HL-60/S4 treated with phorbol 12-myristate 13-acetate at 8.2 ng/mL for 4 days and 3 days (cell line): Measurements from ENCODE around the gene AGBL1.
"Not testable (repeated sequence)": the region's sequence is repeated elsewhere in the genome, so short reads cannot be mapped to it uniquely, and the experiment has no call there.

Source experiments
- in situ Hi-C: fragments of 300-500 bp; cut with MboI; formaldehyde crosslinking; loops from 2 replicates; pipeline ENCODE4 v1.15.0; 2022; ENCODE audit warnings: low sequenced_read_pairs

AGBL1 gene

DNA sequence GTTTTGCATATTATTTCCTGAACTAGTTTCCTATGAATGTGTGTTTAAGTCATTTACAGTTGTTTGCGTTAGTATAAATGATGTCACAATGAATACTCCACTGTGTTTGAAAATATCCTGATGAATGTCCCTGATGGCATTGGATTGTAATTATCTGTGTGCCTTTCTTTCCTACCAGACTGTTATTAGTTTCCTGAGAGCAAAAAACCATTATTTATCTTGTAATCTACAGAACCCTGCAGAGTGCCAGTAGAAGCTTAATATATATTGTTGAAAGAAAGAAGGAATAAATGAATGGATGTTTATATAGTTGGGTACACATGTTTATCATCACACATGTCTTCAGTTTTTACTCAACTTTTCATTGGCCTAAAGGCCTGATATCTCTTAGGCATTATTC lies 312.6 kb downstream of the AGBL1 start:
- in situ Hi-C loops: no loop called here

DNA sequence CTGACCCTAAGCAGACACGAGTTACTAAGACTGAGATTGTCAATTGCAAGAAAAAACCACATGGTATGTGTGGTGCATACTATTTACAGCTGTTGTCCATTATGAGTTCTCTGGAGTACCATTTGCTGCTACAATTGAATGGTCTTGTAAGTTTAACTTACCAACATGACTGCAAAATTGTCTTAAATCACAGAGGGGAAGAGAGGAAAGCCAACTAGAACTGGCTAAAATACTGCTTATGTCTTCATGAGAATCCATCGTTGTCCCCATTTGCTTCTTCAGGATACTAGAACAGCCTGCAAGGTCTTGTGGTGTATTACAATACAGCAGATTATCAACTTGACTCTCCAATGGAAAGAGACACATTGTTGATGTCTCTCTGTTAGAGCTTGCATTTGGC lies 313.2 kb downstream of the AGBL1 start:
- in situ Hi-C loops: no loop called here

DNA sequence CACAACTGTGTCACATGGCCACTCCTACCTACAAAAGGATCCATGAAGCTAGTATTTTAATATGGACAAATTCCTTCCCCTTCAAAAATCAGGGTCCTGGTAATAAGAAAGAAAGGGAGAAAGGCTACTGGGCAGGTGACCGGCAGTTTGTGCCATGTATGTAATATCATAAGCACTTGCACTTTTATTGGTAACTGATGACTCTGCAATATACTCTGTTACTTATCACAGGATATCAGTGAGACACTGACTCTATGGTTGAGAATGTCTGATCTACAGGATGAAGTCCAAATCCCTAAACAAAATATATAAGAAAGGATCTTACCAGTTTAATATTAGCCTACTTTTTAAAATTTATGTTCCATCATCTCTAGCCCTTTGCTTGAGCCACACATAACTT lies 315.2 kb downstream of the AGBL1 start:
- in situ Hi-C loops: no loop called here

DNA sequence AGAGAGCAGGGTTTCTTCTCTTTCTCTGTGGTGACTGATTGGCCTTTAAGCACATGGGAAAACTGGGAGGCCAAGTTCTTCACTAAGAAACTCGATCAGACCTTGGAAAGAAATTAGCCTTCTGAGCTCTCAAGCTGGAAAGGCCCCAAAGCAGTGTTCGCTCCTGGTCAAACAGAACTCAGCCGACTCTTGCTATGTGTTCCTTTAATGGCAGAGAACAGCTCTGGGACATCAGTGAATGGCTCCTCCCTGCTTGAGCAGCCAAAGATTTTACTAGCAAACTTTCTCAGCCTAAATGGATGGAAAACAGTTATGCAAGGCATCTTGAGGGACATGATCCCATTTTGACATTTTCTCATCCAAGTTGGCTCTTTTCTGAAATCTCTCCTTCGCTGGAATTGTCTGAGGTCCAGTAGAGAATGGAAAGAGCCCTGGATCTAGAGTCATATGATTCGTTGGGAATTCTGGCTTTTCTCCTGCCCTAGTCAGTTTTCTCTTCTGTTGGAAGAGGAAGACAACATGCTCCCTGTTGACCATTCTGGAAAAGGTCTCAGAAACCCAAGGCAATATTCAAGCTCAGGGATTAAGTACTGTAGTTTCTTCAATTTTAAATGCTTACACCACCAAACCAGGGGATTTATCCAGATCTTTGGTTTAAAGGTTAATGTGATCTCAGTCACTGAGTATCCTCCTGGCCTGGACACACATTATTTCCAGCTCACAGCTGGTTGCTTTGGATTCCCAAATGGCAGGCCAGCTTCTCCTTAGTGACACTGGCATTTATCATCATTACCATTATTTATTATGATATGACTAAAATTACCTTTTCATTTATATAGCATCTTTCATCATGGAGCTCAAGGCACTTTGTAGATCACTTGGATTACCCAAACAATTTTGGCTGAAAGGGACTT lies 319.6 kb downstream of the AGBL1 start:
- in situ Hi-C loops: no loop called here

DNA sequence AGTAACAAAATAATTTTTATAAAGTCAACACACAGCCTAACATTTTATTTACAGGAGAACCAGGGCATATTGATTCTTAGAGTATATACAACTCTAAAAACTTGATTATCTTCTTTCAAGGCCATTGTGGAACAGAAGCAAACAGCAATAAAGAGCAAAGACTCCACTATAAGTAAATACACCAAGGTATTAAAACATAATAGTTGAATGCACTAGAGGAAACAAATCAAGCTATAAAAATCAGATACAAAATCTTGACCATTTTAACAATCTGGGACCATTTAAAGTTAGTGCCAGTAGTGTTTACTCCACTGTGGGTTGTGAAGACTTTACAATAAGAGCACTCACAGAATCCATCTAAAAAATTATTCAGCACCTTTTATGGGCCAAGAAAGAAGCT lies 323.6 kb downstream of the AGBL1 start:
- in situ Hi-C loops: no loop called here

DNA sequence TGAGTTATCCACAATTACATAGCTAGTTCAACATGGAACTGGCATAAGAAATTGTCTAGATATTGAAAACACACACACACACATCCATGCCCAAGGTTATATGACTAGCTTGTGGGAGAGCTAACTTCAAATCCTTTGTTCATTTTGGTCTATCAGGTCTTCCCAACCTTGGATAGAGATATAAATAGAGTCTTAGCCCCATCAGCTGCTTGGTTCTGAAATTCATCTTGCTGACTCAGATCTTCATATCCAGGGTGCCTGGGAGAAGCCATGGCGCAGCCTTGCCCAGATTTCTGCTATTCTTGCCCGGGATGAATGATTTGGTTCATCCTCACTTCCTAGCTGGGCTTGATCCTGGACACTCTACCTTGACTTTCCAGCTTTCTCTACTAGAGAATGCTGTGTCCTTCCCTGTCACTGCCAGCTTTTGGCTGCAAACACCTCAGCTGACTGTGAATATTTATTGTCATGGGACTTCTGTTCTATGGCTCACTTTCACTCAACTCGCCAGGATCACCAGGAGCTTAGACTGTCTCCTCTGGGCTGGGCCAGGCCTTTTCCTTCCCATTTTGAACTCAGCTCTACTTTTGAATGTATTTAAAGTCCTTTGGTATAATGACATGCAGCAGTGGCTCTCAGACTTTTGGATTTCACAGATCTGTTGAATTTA lies 324.4 kb downstream of the AGBL1 start:
- in situ Hi-C loops: no loop called here

DNA sequence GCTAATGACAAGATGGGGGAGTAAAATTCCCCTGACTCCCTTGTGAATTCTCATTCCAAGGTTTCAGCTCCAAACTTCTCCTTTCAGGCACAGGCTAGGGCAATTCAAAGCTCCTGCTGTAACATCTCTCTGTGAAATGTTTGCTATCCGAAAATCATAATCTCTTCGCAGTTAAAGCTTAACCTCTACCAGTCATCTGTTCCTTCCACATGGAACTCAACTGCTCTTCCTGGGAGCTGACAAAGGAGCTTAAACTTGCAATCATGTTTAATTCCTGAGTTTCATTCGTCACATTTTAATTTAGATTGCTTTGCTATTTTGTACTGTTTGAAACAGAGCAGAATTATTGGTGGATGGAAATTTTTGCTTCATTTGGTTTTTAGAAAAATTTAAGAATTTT lies 328.6 kb downstream of the AGBL1 start:
- in situ Hi-C loops: no loop called here

DNA sequence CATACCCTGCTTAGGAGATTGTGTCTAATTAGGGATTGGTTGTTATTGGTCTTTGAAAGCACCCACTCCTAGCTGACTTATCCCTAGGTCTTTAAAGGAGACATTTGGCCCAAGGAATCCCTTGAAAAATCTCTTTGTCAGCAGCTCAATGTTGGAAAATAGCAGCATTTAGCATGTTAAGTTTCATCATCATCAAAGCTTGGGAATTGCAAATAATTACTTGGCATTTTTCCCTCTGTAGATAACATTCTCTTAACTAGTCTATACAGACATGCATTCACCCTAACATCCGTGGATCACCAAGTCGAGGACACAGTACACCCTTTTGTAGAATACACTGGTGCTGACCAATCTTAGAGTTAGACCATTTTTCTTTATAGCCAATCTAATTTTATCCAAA lies 332.2 kb downstream of the AGBL1 start:
- in situ Hi-C loops: no loop called here

DNA sequence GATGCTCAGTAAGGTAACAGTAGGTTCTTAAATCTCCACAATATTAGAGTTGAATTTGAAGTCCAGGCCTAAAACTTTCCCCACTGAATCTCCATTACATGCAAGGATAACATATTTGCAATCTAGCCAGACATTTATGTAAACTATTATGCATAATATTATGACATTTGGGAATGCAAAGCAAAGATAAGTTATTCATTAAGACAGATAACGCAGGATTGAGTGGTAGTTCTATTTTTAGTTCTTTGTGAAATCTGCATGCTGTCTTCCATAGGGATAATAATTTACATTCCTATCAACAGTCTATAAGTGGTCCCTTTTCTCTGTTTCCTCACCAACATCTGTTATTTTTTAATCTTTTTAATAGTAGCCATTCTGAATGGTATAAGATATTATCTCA lies 333.5 kb downstream of the AGBL1 start:
- in situ Hi-C loops: no loop called here

DNA sequence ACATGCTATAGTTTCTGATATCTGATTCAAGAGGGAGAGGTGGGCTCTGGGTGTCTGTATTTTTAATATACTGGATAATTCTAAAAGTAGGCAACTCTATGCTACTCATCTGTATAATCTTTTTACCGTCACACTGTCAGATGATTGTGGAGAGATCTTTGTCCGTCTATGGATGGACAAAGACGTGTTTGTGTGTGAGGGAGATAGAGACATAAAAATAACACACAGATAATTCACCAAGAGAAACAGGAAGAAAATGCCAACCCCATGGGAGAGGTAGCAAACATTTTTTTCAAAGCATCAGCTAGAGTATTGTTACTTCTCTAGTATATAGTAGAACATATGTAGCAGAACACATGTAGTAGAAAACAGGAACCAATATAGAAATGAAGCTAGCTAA lies 346.1 kb downstream of the AGBL1 start:
- in situ Hi-C loops: no loop called here

DNA sequence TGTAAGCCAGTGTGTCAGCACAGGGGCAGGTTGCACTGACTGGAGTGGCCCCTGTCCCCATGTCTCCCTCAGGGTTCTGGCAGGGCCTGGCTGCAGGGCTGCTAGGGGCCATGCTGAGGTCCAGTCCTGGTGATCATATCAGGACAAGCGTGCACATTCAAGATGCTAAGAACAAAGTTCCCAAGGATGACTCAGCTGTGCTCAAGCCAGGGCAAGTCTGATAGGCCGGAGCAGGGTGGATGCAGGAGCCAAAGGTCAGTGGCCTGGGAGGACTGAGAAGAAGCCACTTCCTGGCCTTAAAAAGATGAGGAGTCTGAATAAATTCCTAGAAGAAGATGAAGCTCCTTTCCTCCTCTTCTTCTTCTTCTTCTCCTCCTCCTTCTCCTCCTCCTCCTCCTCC lies 353.2 kb downstream of the AGBL1 start:
- in situ Hi-C loops: no loop called here

DNA sequence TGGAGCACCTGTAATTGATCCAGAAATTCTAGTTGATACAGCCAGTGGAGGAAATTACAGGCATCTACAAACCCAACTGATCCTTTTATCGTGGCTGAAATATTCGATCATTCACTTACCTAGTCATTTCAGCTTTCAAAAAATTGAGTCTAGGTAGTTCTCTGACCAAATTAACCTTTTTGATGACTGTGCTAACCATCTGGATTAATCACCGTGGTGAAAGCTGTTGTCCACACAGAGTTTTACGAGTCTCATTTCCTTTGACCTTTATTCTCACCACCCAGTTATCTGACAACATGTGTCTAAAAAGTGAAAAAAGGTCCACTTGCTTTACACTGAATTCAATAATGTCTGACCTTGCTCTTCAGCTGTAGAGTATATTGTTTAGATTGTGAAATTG lies 354.3 kb downstream of the AGBL1 start:
- in situ Hi-C loops: no loop called here

DNA sequence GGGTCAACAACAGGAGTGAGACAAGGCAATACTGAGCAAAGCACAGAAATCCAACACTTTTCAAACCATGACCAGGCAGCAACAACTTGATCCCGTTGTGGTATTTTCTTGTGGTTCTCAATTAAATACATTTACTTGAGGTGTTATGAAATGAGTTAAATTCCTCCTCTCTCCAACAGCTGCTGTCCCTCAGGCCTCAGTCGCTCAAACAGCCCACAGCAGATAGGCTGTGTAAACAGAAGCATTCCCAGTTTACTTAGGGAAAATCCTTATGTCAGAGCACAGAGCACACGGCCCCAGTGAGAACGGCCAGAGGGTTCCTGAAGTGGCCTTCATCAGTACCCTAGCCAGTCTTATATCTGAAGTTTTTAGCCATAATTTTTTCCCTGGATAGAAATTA lies 359.9 kb downstream of the AGBL1 start:
- in situ Hi-C loops: no loop called here

DNA sequence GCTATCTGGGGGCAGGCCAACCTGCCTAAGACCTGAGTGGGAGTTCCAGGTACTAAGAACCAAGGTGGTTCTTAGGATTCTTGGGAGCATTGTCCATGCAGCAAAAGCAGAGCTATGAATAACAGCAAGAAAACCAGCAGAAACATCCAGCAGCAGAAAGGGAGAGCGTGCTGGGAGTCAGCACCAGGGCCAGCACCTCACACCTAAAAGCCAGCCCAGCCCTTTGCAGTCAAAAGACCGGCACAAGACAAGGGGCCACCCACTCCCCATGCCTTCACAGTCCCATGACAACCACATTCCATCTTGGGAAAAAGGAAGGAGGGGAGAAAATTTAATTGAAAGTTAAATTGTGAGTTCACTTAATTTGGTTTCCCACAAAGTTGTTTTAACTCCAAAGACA lies 364.9 kb downstream of the AGBL1 start:
- in situ Hi-C loops: no loop called here

DNA sequence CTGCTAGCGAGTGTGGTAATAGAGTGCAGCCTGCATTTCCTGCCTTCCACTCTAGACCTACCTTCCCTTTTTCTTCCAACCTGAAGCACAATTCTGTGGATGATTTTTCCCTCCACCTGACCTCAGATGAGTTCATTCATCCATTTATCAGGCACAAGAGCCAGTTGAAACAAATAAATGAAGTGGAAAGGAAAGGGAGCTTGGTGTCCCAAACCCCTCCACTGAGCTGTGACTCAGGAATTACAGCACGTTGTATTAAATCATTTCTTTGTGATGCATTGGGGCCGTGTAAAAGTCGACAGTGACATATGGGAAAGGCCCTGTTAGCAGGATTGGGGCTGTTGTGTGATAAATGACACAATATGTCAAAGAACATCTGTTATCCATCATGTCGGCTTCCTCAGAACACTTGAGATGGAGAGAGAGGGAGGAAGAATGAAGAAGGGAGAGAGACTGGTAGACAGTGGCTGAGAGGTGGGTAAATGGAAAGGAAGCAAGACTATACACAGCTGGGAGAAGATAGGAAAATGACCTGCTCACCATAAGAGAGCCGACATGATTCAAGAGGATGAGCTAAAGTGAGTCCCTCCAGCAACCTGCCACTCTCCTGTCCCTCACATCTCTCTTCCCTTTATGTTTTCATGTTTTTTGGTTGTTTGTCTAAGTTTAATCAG lies 366.0 kb downstream of the AGBL1 start:
- in situ Hi-C loops: no loop called here

DNA sequence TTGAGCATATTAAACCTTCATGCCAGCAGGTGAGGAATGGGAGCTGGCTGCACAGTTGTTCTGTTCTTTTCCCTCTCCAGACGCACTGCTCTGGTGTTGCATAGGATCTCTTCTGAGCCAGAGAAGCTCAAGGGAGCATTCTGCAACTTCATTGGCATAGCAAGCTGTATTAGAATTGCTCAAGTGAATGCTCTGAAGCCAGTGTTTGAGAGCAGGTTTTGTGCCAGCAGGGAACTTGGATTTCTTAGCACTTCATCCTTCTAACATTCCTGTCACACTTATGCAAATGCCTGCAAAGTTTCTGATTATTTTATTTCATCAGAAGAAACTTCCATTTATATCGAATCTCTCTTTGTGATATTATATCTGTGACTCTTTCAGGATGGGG lies 366.6 kb downstream of the AGBL1 start:
- in situ Hi-C loops: no loop called here

DNA sequence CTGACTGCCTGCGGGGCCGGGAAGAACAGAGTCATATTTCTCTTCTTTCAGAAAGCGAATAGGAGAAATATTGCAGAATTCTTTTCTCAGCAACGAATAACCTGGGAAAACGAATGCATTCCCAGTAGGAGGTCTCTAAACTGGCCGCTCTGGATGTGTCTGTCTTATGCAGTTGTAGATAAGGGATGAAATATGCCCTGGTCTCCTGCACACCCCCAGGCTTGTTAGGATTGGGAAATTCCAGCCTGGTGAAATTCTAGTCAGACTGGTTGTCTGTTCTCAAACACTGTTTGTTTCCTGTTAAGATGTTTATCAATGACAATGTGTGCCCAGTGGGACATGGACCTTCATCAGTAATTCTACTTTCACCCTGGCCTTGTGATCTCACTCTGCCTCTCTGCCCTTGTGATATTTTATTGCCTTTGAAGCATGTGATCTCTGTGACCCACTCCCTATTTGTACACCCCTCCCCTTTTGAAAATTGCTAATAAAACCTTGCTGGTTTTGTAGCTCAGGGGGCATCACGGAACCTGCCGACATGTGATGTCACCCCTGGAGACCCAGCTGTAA lies 385.9 kb downstream of the AGBL1 start:
- in situ Hi-C loops: not testable (repeated sequence)

DNA sequence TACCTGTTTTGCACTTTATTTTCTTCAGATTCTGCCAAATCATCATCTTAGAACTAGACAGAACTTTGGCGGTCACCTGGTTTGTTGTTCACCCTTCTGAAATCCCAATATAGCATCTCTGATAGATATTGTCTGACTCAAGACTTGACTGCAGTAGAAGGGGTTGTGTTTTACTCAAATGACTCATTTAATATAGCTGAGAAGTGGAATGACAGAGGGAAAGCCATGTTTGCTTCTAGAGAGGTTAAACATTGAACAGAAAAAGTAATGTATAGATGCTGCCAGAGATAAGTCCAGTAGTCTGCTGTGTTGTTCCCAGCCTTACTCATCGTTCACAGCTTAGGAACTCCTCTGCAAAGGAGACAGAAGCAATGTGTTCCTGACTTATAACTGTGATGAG lies 402.0 kb downstream of the AGBL1 start:
- in situ Hi-C loops: no loop called here

DNA sequence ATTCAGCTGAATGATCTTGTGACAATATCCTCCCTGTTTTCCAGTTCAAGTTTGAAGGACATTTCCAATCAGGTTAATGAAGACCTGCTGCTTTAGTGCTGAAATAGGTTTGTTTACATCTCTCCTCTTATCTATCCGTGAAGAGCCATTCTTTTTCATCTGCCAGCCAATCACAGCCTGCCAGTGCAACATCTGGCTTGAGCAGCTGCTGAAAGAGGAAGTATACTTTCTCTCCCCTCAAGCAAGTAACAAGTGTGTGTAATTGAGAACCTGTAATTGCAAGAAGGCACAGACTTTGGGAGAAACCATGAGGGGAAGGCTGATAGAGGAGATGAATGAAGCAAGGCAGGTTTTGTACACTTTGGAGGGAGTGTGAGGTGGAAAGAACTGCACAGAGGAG lies 404.3 kb downstream of the AGBL1 start:
- in situ Hi-C loops: no loop called here

DNA sequence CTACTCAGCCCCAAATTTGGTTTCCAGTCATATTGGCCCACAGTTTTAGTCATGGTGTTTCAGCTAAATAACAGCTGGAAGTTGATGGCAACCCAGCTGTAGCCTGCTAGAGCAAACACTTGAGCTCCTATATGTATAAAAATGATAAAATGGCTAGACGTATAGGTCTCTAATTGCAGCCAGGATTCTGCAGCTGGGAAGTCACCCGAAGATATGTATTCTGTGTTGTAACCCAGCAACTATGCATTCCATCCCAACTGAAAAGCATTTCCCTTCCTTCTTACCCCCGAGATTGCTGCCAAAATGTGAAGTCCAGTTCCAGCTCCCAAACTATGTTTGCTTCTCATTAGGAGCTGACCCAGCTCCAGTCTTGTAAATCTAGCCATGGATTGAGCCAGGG lies 408.4 kb downstream of the AGBL1 start:
- in situ Hi-C loops: no loop called here

DNA sequence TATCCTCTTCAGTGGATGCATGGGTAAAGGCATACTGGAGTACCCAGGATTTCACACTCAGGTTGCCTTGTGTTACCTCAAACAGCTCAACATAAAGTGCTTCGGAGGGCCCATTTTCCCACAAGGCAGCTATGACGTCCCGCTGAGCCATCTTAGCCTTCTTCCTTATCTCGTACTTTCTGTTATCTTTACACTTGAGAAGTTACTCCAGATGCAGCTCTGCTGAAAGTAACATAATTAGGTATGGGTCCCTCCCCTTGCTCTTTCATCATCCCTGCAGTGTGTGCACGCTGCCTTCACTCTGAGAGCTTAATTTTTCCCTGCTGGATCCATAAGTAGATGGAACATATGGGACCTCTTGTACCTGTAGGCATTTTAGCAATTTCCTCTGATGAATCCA lies 410.3 kb downstream of the AGBL1 start:
- in situ Hi-C loops: no loop called here

DNA sequence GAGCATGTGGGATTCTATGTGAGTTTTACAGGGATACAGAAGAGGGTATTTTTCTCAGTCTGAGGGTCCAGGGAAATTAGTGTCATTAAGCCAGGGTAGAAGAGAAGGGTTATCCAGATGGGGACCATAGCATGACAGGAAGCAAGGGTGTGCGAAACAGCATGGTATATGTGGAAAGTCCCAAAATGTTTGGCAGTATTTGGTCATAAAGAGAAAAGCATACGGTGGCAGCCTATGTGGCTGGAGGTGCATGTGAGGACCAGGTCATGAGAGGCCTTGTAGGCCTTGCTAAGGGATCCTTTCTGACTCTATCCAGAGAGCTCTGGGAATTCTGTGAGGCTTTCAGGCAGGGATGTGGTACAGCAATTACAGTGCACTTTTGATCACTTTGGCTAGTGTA lies 411.4 kb downstream of the AGBL1 start:
- in situ Hi-C loops: no loop called here
